Measurements from ENCODE around the gene MARCHF6.

DNA sequence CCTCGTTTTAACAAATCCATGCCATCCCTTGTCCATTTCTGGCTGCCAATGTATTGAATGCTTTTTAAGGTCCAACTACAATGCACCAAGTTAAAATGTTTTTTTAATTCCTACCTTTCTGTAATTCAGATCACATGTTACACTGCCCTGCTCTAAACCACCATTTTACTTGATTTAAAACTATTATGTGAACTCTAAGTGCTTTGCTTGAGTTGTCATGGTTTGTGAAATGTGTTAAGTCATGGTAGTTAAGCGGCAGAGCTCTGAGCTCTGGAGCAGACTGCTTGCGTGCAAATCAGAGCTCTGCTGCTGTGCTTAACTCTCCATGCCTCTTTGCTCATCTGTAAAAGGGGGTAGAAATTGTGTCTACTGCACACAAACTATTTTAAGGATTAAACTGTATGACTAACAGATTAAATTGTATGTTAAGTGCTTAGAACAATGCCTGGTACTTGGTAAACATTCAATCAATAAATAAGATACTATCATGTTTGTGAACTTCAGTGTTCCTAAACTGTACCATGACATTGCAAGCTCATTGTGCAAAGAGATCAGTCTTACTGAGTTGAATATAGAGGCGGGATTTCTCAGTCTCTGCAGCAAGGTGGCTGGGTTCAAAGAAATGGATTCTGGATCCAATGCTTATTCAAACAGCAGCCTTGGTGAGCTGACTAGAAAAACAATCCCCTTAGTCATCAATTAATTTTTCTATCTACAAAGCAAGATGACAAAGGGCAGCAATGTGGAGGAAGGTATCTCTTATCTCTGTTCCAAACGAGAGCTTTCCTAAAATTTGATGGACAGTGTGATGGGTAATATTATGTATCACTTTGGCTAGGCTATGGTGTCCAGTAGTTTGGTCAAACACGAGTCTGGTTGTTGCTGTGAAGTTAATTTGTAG, 29.7 kb upstream of the MARCHF6 start:
- TF ChIP-seq, protein P1, sequence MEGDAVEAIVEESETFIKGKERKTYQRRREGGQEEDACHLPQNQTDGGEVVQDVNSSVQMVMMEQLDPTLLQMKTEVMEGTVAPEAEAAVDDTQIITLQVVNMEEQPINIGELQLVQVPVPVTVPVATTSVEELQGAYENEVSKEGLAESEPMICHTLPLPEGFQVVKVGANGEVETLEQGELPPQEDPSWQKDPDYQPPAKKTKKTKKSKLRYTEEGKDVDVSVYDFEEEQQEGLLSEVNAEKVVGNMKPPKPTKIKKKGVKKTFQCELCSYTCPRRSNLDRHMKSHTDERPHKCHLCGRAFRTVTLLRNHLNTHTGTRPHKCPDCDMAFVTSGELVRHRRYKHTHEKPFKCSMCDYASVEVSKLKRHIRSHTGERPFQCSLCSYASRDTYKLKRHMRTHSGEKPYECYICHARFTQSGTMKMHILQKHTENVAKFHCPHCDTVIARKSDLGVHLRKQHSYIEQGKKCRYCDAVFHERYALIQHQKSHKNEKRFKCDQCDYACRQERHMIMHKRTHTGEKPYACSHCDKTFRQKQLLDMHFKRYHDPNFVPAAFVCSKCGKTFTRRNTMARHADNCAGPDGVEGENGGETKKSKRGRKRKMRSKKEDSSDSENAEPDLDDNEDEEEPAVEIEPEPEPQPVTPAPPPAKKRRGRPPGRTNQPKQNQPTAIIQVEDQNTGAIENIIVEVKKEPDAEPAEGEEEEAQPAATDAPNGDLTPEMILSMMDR (IDR thresholded peaks at IDR 0.05), result no peak
- TF ChIP-seq POLR2A (IDR thresholded peaks at IDR 0.05), result no peak
